Kidney epithelial cell (primary cell): ENCODE results near the gene LANCL3. TPM values are rescaled to one million over a fixed set of nuclear protein-coding genes. Genes with fewer than 3 reads are reported as not detected.
"Not testable (repeated sequence)": the region's sequence is repeated elsewhere in the genome, so short reads cannot be mapped to it uniquely, and the experiment has no call there.

ENCODE experiments used
- DNase-seq: peaks from one replicate; pipeline ENCODE4 v3.0.0-alpha.2; 2010; ENCODE audit warnings: low read depth
- H3K27me3 ChIP-seq: 2 replicates; pipeline ENCODE4 v1.6.0; 2011; ENCODE audit warnings: low read length; ENCODE audit not compliant: control insufficient read depth, insufficient read depth
- H3K36me3 ChIP-seq: 2 replicates; pipeline ENCODE4 v1.5.1; 2011; ENCODE audit warnings: low read length; ENCODE audit not compliant: control insufficient read depth, insufficient read depth
- H3K4me3 ChIP-seq: 2 replicates; pipeline ENCODE4 v1.5.1; 2011; ENCODE audit warnings: low read depth, mild to moderate bottlenecking, control low read depth, low read length
- CTCF ChIP-seq: IDR thresholded peaks from 2 replicates; pipeline ENCODE4 v1.5.1; 2011; ENCODE audit warnings: mild to moderate bottlenecking, moderate library complexity, low read length, control low read depth, inconsistent platforms; ENCODE audit not compliant: insufficient read depth, poor library complexity, severe bottlenecking
- total RNA-seq: library from RNA; depleted of rRNA; stranded (reverse); fragments of >200 nt; gene quantifications from 2 replicates; pipeline ENCODE4 v1.2.3, GENCODE V29; 2015

Gene LANCL3
- total RNA-seq, 1 donor from 2014 or later = 0.13 TPM

GRCh38 chrX:37553476-37553875, 18.0 kb upstream of the LANCL3 start:
- Histone ChIP-seq H3K4me3 (no peak overlapping the region), H3K27me3 (no peaks in the 10 kb centered on the region), H3K36me3 (no peaks in the 10 kb centered on the region)
- DNase-seq = no peak
- TF ChIP-seq CTCF = no peak

GRCh38 chrX:37565254-37565653, 6.2 kb upstream of the LANCL3 start:
- not testable (repeated sequence) for H3K27me3 ChIP-seq, H3K4me3 ChIP-seq, H3K36me3 ChIP-seq, DNase-seq

GRCh38 chrX:37570349-37570748, 1.1 kb upstream of the LANCL3 start:
- H3K4me3 ChIP-seq, DNase-seq, H3K27me3 ChIP-seq, H3K36me3 ChIP-seq: not testable (repeated sequence)

GRCh38 chrX:37572108-37572587, 687 bp downstream of the LANCL3 start:
- H3K27me3 ChIP-seq, H3K36me3 ChIP-seq, DNase-seq: not testable (repeated sequence)
- TF ChIP-seq CTCF = peak; percentile 45
- peak overlapping the region; percentile 30 for H3K4me3 ChIP-seq

- DNase-seq, H3K4me3 ChIP-seq, H3K36me3 ChIP-seq, H3K27me3 ChIP-seq: not testable (repeated sequence)
Measured at GRCh38 chrX:37573121-37573520, 1.7 kb downstream of the LANCL3 start.

- Histone ChIP-seq H3K4me3 (no peak overlapping the region), H3K36me3 (no peaks in the 10 kb centered on the region), H3K27me3 (no peaks in the 10 kb centered on the region)
- DNase-seq = no peak
- no peak for TF ChIP-seq CTCF
Measured at GRCh38 chrX:37578045-37578444, 6.6 kb downstream of the LANCL3 start.

- no peak for TF ChIP-seq CTCF
- no peaks in the 10 kb centered on the region for H3K36me3 ChIP-seq
- no peak for DNase-seq
- H3K27me3 ChIP-seq = no peaks in the 10 kb centered on the region
- no peak overlapping the region for H3K4me3 ChIP-seq
Measured at GRCh38 chrX:37580080-37580479, 8.6 kb downstream of the LANCL3 start.

- DNase-seq = not testable (repeated sequence)
Measured at GRCh38 chrX:37587337-37587736, 15.9 kb downstream of the LANCL3 start.

More at GRCh38 chrX:37587337-37587736, 15.9 kb downstream of the LANCL3 start:
- H3K36me3 ChIP-seq, H3K4me3 ChIP-seq, H3K27me3 ChIP-seq: not testable (repeated sequence)
